Measurements from ENCODE around the gene CRIP2. TPM values are rescaled to one million over a fixed set of nuclear protein-coding genes. Genes with fewer than 3 reads are reported as not detected.

The CRIP2 gene
- polyA plus RNA-seq, 1 experiment = 19.5 TPM

- TF ChIP-seq CTCF (IDR thresholded peaks at IDR 0.05; ENCODE audit: insufficient read depth, low read depth, low read length) = no peak
- Histone ChIP-seq H3K27me3 (ENCODE audit: control insufficient read depth, insufficient read depth, low read length) (no peaks in the 10 kb centered on the region), H3K4me3 (ENCODE audit: low read depth, low read length) (no peak overlapping the region), H3K36me3 (ENCODE audit: control insufficient read depth, insufficient read depth, low read length) (peaks cover 20% of the 10 kb centered on the region)
- ChIA-PET CTCF (interaction anchor here (0.6 to 2.0 kb wide), 15 partner anchors 9 to 80 kb away, joined by 3 to 9 read pairs (median 3); no protein-coding TSS in a partner anchor), POLR2A (no interaction called here)
- no peak for DNase-seq (ENCODE audit: low read depth)
Observed at GRCh38 chr14:105447651-105448640, 26.7 kb upstream of the CRIP2 start.

GRCh38 chr14:105448706-105449111 is 25.9 kb upstream of the CRIP2 start:
- POLR2A ChIA-PET = no interaction called here
- CTCF ChIA-PET = interaction anchor here (0.6 to 2.0 kb wide), 13 partner anchors 9 to 80 kb away, joined by 3 to 9 read pairs (median 4); no protein-coding TSS in a partner anchor

GRCh38 chr14:105449276-105450122 is 25.1 kb upstream of the CRIP2 start:
- CTCF ChIA-PET = interaction anchor here (1.0 kb wide), 1 partner anchor 35 kb away, joined by 3 read pairs; no protein-coding TSS in a partner anchor
- Histone ChIP-seq H3K27me3 (ENCODE audit: control insufficient read depth, insufficient read depth, low read length) (no peaks in the 10 kb centered on the region), H3K36me3 (ENCODE audit: control insufficient read depth, insufficient read depth, low read length) (peaks cover 24% of the 10 kb centered on the region), H3K4me3 (ENCODE audit: low read depth, low read length) (no peak overlapping the region)
- POLR2A ChIA-PET = no interaction called here
- no peak for DNase-seq (ENCODE audit: low read depth)
- no peak for TF ChIP-seq CTCF (IDR thresholded peaks at IDR 0.05; ENCODE audit: insufficient read depth, low read depth, low read length)

More at GRCh38 chr14:105448706-105449111, 25.9 kb upstream of the CRIP2 start:
- peak; percentile 85 for TF ChIP-seq CTCF (IDR thresholded peaks at IDR 0.05; ENCODE audit: insufficient read depth, low read depth, low read length)
- Histone ChIP-seq H3K27me3 (ENCODE audit: control insufficient read depth, insufficient read depth, low read length) (no peaks in the 10 kb centered on the region), H3K36me3 (ENCODE audit: control insufficient read depth, insufficient read depth, low read length) (peaks cover 20% of the 10 kb centered on the region), H3K4me3 (ENCODE audit: low read depth, low read length) (no peak overlapping the region)
- no peak for DNase-seq (ENCODE audit: low read depth)

- POLR2A ChIA-PET = no interaction called here
- H3K27me3 ChIP-seq (ENCODE audit: control insufficient read depth, insufficient read depth, low read length) = no peaks in the 10 kb centered on the region
- no peak overlapping the region for H3K4me3 ChIP-seq (ENCODE audit: low read depth, low read length)
- CTCF ChIA-PET = interaction anchor here (1.0 kb wide), 1 partner anchor 34 kb away, joined by 3 read pairs; no protein-coding TSS in a partner anchor
- TF ChIP-seq CTCF (IDR thresholded peaks at IDR 0.05; ENCODE audit: insufficient read depth, low read depth, low read length) = no peak
- peaks cover 24% of the 10 kb centered on the region for H3K36me3 ChIP-seq (ENCODE audit: control insufficient read depth, insufficient read depth, low read length)
- DNase-seq (ENCODE audit: low read depth) = no peak
Observed at GRCh38 chr14:105450123-105450505, 24.5 kb upstream of the CRIP2 start.
